Mammary epithelial cell (primary cell): ENCODE results near the gene EIF2D.

Experiments used
- EZH2 ChIP-seq: IDR thresholded peaks from 2 replicates; pipeline ENCODE4 v1.6.1; 2012; ENCODE audit warnings: low read length, inconsistent platforms, borderline replicate concordance
- TF ChIP-seq, protein P1 (sequence below), 2 donors: IDR thresholded peaks in 1 of 2; conservative IDR thresholded peaks in 1 of 2; 2 replicates each; pipeline ENCODE4 v1.5.1; 2011 to 2012; ENCODE audit warnings: inconsistent platforms in 2 of 2, low read length in 2 of 2, mild to moderate bottlenecking in 2 of 2, control low read depth in 1 of 2, low read depth in 1 of 2; ENCODE audit not compliant: insufficient read depth in 1 of 2; ENCODE audit errors: extremely low read depth in 1 of 2

GRCh38 chr1:206547104-206547503, 65.2 kb downstream of the EIF2D start:
- TF ChIP-seq, protein P1, sequence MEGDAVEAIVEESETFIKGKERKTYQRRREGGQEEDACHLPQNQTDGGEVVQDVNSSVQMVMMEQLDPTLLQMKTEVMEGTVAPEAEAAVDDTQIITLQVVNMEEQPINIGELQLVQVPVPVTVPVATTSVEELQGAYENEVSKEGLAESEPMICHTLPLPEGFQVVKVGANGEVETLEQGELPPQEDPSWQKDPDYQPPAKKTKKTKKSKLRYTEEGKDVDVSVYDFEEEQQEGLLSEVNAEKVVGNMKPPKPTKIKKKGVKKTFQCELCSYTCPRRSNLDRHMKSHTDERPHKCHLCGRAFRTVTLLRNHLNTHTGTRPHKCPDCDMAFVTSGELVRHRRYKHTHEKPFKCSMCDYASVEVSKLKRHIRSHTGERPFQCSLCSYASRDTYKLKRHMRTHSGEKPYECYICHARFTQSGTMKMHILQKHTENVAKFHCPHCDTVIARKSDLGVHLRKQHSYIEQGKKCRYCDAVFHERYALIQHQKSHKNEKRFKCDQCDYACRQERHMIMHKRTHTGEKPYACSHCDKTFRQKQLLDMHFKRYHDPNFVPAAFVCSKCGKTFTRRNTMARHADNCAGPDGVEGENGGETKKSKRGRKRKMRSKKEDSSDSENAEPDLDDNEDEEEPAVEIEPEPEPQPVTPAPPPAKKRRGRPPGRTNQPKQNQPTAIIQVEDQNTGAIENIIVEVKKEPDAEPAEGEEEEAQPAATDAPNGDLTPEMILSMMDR (conservative IDR thresholded peaks at IDR 0.05 in 1 of 2, IDR thresholded peaks at IDR 0.05 in 1 of 2; ENCODE audit: extremely low read depth in 1 of 2, insufficient read depth in 1 of 2, low read depth in 1 of 2, low read length in 2 of 2): no peak
- no peak for TF ChIP-seq EZH2
